ENCODE measurements around the gene RBM12.

DNA sequence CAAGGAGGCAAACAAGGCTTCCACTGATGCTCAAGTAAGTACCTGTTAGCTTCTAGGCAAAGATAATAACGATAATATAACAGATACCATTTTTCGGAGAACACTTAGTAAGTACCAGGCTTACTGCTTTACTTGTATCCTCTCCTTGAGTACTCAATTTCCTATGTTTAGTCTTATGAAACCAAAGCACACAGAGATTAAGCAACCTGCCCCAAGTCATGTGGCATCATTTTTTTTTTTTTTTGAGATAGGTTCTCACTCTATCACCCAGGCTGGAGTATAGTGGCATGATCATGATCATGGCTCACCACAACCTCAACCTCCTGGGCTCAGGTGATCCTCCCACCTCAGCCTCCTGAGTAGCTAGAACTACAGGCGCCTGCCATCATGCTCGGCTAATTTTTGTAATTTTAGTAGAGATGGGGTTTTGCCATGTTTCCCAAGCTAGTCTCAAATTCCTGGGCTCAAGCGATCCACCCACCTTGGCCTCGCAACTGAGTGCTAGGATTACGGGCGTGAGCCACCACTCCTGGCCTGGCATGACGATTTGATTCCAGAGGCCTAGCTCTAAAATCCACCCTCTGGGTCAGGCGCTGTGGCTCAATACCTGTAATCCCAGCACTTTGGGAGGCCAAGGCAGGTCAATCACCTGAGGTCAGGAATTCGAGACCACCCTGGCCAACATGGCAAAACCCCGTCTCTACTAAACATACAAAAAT, 35.1 kb downstream of the RBM12 start:
- TF ChIP-seq POLR2A (IDR thresholded peaks at IDR 0.05; ENCODE audit: low read length): no peak
- TF ChIP-seq GATA1 (IDR thresholded peaks at IDR 0.05; ENCODE audit: low read depth, low read length): no peak
